ENCODE data around the gene PNCK. TPM values are rescaled to one million over a fixed set of nuclear protein-coding genes. Genes with fewer than 3 reads are reported as not detected.
"Not testable (repeated sequence)": the region's sequence is repeated elsewhere in the genome, so short reads cannot be mapped to it uniquely, and the experiment has no call there.

The PNCK gene
- total RNA-seq, 2 donors from 2014 or later = 4.0 to 42.4 TPM

- peak; percentile 68 for DNase-seq (ENCODE audit: low spot score)
These were observed 13.8 kb upstream of the PNCK start, which contains the start of gene SLC6A8 for GRCh38 chrX:153687121-153688039. Gene SLC6A8 (plus strand): TSS chrX:153687926. CDS start chrX:153688575, 649 bp downstream.

GRCh38 chrX:153686711-153687110, 13.1 kb upstream of the PNCK start:
- Histone ChIP-seq H3K27ac (no peak overlapping the region), H3K9me3 (no peaks in the 10 kb centered on the region), H3K27me3 (no peaks in the 10 kb centered on the region), H3K4me3 (no peak overlapping the region), H3K36me3 (no peaks in the 10 kb centered on the region), H3K4me1 (peaks cover 0 to 6% of the 10 kb centered on the region in 2 donors)
- TF ChIP-seq CTCF (IDR thresholded peaks at IDR 0.05) = no peak
- no peak for DNase-seq (ENCODE audit: low spot score)

More at GRCh38 chrX:153687121-153688039, 13.8 kb upstream of the PNCK start, which contains the start of gene SLC6A8:
- no peaks in the 10 kb centered on the region for H3K27me3 ChIP-seq
- H3K4me3 ChIP-seq = peak within 1 kb of the TSS; percentile 45 to 55
- no peaks in the 10 kb centered on the region for H3K36me3 ChIP-seq
- H3K4me1 ChIP-seq = peaks cover 0 to 6% of the 10 kb centered on the region in 2 donors
- H3K9me3 ChIP-seq = no peaks in the 10 kb centered on the region
- peak; percentile 20 to 58 for TF ChIP-seq CTCF (IDR thresholded peaks at IDR 0.05)
- peak within 1 kb of the TSS; percentile 72 to 88 for H3K27ac ChIP-seq

GRCh38 chrX:153685751-153686696, 12.4 kb upstream of the PNCK start:
- Histone ChIP-seq H3K4me3 (no peak overlapping the region), H3K27ac (no peak overlapping the region), H3K9me3 (no peaks in the 10 kb centered on the region), H3K36me3 (no peaks in the 10 kb centered on the region), H3K4me1 (peaks cover 0 to 6% of the 10 kb centered on the region in 2 donors), H3K27me3 (no peaks in the 10 kb centered on the region)
- no peak for DNase-seq (ENCODE audit: low spot score)
- no peak for TF ChIP-seq CTCF (IDR thresholded peaks at IDR 0.05)

- DNase-seq (ENCODE audit: low spot score) = no peak
- no peak overlapping the region for H3K27ac ChIP-seq
- H3K4me1 ChIP-seq = peaks cover 0 to 6% of the 10 kb centered on the region in 2 donors
- TF ChIP-seq CTCF (IDR thresholded peaks at IDR 0.05) = no peak
- H3K4me3 ChIP-seq = no peak overlapping the region
- H3K27me3 ChIP-seq = no peaks in the 10 kb centered on the region
- H3K36me3 ChIP-seq = no peaks in the 10 kb centered on the region
- H3K9me3 ChIP-seq = no peaks in the 10 kb centered on the region
These were observed 11.5 kb upstream of the PNCK start for GRCh38 chrX:153685156-153685536.

GRCh38 chrX:153684467-153685155, 11.0 kb upstream of the PNCK start:
- no peaks in the 10 kb centered on the region for H3K36me3 ChIP-seq
- H3K4me3 ChIP-seq = no peak overlapping the region
- no peak for TF ChIP-seq CTCF (IDR thresholded peaks at IDR 0.05)
- no peak overlapping the region for H3K27ac ChIP-seq
- H3K27me3 ChIP-seq = no peaks in the 10 kb centered on the region
- DNase-seq (ENCODE audit: low spot score) = no peak
- H3K9me3 ChIP-seq = no peaks in the 10 kb centered on the region
- peaks cover 0 to 6% of the 10 kb centered on the region in 2 donors for H3K4me1 ChIP-seq

GRCh38 chrX:153683486-153683885, 9.9 kb upstream of the PNCK start:
- not testable (repeated sequence) for DNase-seq (ENCODE audit: low spot score); H3K27me3 ChIP-seq; H3K9me3 ChIP-seq; H3K4me1 ChIP-seq; H3K27ac ChIP-seq; H3K36me3 ChIP-seq; H3K4me3 ChIP-seq

Measured in right atrium auricular region (tissue), 2 donors.